ENCODE measurements around the gene OGDHL.
A peak's percentile ranks its signal among the peaks of the same experiment; 100 is the strongest.

Gene OGDHL

GRCh38 chr10:49769692-49770091 lies 7.6 kb upstream of the OGDHL start:
- intact Hi-C loops (cut with DNase I; ENCODE audit: low total_unique reads), result no loop called here
- DNase-seq, result no peak
- H3K27me3 ChIP-seq, result peaks cover 0 to 37% of the 10 kb centered on the region in 2 donors

GRCh38 chr10:49768731-49769130 lies 6.6 kb upstream of the OGDHL start:
- Histone ChIP-seq H3K36me3 (no peaks in the 10 kb centered on the region), H3K9me3 (peaks cover 0 to 13% (median 4%) of the 10 kb centered on the region in 3 donors), H3K27me3 (peaks cover 0 to 40% of the 10 kb centered on the region in 2 donors), H3K4me3 (no peak overlapping the region), H3K4me1 (no peaks in the 10 kb centered on the region), H3K27ac (no peak overlapping the region)
- DNase-seq, result no peak
- intact Hi-C loops (cut with DNase I; ENCODE audit: low total_unique reads), result no loop called here
- TF ChIP-seq CTCF (IDR thresholded peaks at IDR 0.05), result no peak

More at GRCh38 chr10:49769692-49770091, 7.6 kb upstream of the OGDHL start:
- no peak overlapping the region for H3K27ac ChIP-seq
- H3K9me3 ChIP-seq, result peaks cover 0 to 13% (median 4%) of the 10 kb centered on the region in 3 donors
- H3K36me3 ChIP-seq, result no peaks in the 10 kb centered on the region
- no peaks in the 10 kb centered on the region for H3K4me1 ChIP-seq
- no peak overlapping the region for H3K4me3 ChIP-seq
- no peak for TF ChIP-seq CTCF (IDR thresholded peaks at IDR 0.05)

GRCh38 chr10:49768329-49768728 lies 6.2 kb upstream of the OGDHL start:
- TF ChIP-seq CTCF (IDR thresholded peaks at IDR 0.05), result no peak
- Histone ChIP-seq H3K27ac (no peak overlapping the region), H3K27me3 (peaks cover 0 to 43% of the 10 kb centered on the region in 2 donors), H3K36me3 (no peaks in the 10 kb centered on the region), H3K4me1 (no peaks in the 10 kb centered on the region), H3K4me3 (no peak overlapping the region), H3K9me3 (peaks cover 0 to 13% (median 4%) of the 10 kb centered on the region in 3 donors)
- intact Hi-C loops (cut with DNase I; ENCODE audit: low total_unique reads), result no loop called here
- no peak for DNase-seq

DNA sequence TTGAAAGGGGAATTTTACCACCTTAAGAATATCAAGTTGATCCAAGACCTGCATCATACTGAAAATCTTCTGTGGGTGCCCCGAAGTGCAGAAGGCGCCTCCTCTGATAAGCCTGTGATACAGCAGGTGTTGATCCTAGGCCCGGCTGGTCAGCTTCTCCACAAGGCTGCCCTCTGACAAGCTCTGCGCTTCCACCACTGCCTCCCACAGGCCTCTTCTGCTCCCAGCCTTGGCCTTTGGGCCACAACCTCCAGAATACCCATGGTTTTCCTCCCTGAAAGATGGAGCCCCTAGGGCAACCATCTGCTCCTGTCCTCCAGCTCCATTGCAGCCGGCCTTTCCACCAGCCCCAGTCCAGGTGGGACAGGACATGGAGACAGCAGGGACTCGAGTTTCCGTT lies 5.6 kb upstream of the OGDHL start:
- intact Hi-C loops (cut with DNase I; ENCODE audit: low total_unique reads), result no loop called here
- Histone ChIP-seq H3K27me3 (peaks cover 0 to 48% of the 10 kb centered on the region in 2 donors), H3K4me3 (no peak overlapping the region), H3K36me3 (no peaks in the 10 kb centered on the region), H3K27ac (no peak overlapping the region), H3K9me3 (peaks cover 0 to 13% (median 4%) of the 10 kb centered on the region in 3 donors), H3K4me1 (no peaks in the 10 kb centered on the region)
- no peak for TF ChIP-seq CTCF (IDR thresholded peaks at IDR 0.05)
- no peak for DNase-seq

GRCh38 chr10:49766484-49766883 lies 4.4 kb upstream of the OGDHL start:
- Histone ChIP-seq H3K27me3 (peaks cover 0 to 60% of the 10 kb centered on the region in 2 donors), H3K4me1 (peaks cover 0 to 9% (median 7%) of the 10 kb centered on the region in 4 donors), H3K36me3 (no peaks in the 10 kb centered on the region), H3K27ac (no peak overlapping the region), H3K4me3 (no peak overlapping the region), H3K9me3 (peaks cover 0 to 13% (median 4%) of the 10 kb centered on the region in 3 donors)
- TF ChIP-seq CTCF (IDR thresholded peaks at IDR 0.05), result no peak
- intact Hi-C loops (cut with DNase I; ENCODE audit: low total_unique reads), result no loop called here
- no peak for DNase-seq

- peak overlapping the region in 1 of 2 donors; percentile 48 for H3K4me3 ChIP-seq
- TF ChIP-seq CTCF (IDR thresholded peaks at IDR 0.05), result no peak
- intact Hi-C loops (cut with DNase I; ENCODE audit: low total_unique reads), result no loop called here
- peaks cover 0 to 6% (median 4%) of the 10 kb centered on the region in 3 donors for H3K9me3 ChIP-seq
- no peaks in the 10 kb centered on the region for H3K36me3 ChIP-seq
- DNase-seq, result no peak
- no peak overlapping the region for H3K27ac ChIP-seq
- H3K27me3 ChIP-seq, result peaks cover 0 to 64% of the 10 kb centered on the region in 2 donors
- peaks cover 0 to 11% (median 7%) of the 10 kb centered on the region in 4 donors for H3K4me1 ChIP-seq
Observed at GRCh38 chr10:49762566-49762877, 399 bp upstream of the OGDHL start.
